Measurements from ENCODE around the gene COPB1. TPM values are rescaled to one million over a fixed set of nuclear protein-coding genes. Genes with fewer than 3 reads are reported as not detected.

COPB1 gene
- total RNA-seq, 1 donor from 2014 or later = 93.9 TPM

GRCh38 chr11:14506532-14506931, 6.9 kb upstream of the COPB1 start:
- Mint-ChIP-seq H3K27me3 (ENCODE audit: low read depth) (no peaks in the 10 kb centered on the region), H3K9me3 (no peaks in the 10 kb centered on the region), H3K4me1 (no peaks in the 10 kb centered on the region), H3K36me3 (ENCODE audit: low read depth) (peaks cover 29% of the 10 kb centered on the region), H3K27ac (ENCODE audit: unreplicated experiment) (no peak overlapping the region), H3K4me3 (peak overlapping the region; percentile 27)
- DNase-seq (ENCODE audit: low read depth, low spot score) = no peak
- TF ChIP-seq CTCF (conservative IDR thresholded peaks at IDR 0.05) = no peak

GRCh38 chr11:14503023-14503422, 3.4 kb upstream of the COPB1 start:
- H3K27me3 Mint-ChIP-seq (ENCODE audit: low read depth) = no peaks in the 10 kb centered on the region
- H3K9me3 Mint-ChIP-seq = no peaks in the 10 kb centered on the region
- TF ChIP-seq CTCF (conservative IDR thresholded peaks at IDR 0.05) = no peak
- DNase-seq (ENCODE audit: low read depth, low spot score) = no peak
- peaks cover 22% of the 10 kb centered on the region for H3K4me1 Mint-ChIP-seq
- H3K36me3 Mint-ChIP-seq (ENCODE audit: low read depth) = peaks cover 19% of the 10 kb centered on the region
- no peak overlapping the region for H3K4me3 Mint-ChIP-seq
- H3K27ac Mint-ChIP-seq (ENCODE audit: unreplicated experiment) = peak overlapping the region; percentile 35

- peaks cover 24% of the 10 kb centered on the region for H3K36me3 Mint-ChIP-seq (ENCODE audit: low read depth)
- peaks cover 31% of the 10 kb centered on the region for H3K4me1 Mint-ChIP-seq
- peaks cover 2% of the 10 kb centered on the region for H3K9me3 Mint-ChIP-seq
- TF ChIP-seq CTCF (conservative IDR thresholded peaks at IDR 0.05) = no peak
- H3K4me3 Mint-ChIP-seq = no peak overlapping the region
- H3K27me3 Mint-ChIP-seq (ENCODE audit: low read depth) = no peaks in the 10 kb centered on the region
- no peak for DNase-seq (ENCODE audit: low read depth, low spot score)
- H3K27ac Mint-ChIP-seq (ENCODE audit: unreplicated experiment) = no peak overlapping the region
Observed at GRCh38 chr11:14502039-14502438, 2.4 kb upstream of the COPB1 start.

- Mint-ChIP-seq H3K27me3 (ENCODE audit: low read depth) (no peaks in the 10 kb centered on the region), H3K27ac (ENCODE audit: unreplicated experiment) (peak overlapping the region; percentile 98), H3K36me3 (ENCODE audit: low read depth) (peaks cover 20% of the 10 kb centered on the region), H3K4me1 (peaks cover 36% of the 10 kb centered on the region), H3K9me3 (peaks cover 2% of the 10 kb centered on the region), H3K4me3 (peak overlapping the region; percentile 99)
- TF ChIP-seq CTCF (conservative IDR thresholded peaks at IDR 0.05) = no peak
- DNase-seq (ENCODE audit: low read depth, low spot score) = no peak
Observed at GRCh38 chr11:14500181-14500651, 605 bp upstream of the COPB1 start.

GRCh38 chr11:14499178-14499559, 442 bp downstream of the COPB1 start:
- no peak for TF ChIP-seq CTCF (conservative IDR thresholded peaks at IDR 0.05)
- Mint-ChIP-seq H3K36me3 (ENCODE audit: low read depth) (peaks cover 24% of the 10 kb centered on the region), H3K27me3 (ENCODE audit: low read depth) (no peaks in the 10 kb centered on the region), H3K4me3 (peak overlapping the region; percentile 99), H3K4me1 (peaks cover 36% of the 10 kb centered on the region), H3K27ac (ENCODE audit: unreplicated experiment) (peak overlapping the region; percentile 82), H3K9me3 (peaks cover 2% of the 10 kb centered on the region)
- peak; percentile 29 for DNase-seq (ENCODE audit: low read depth, low spot score)

GRCh38 chr11:14480716-14481115, 18.9 kb downstream of the COPB1 start:
- Mint-ChIP-seq H3K4me1 (no peaks in the 10 kb centered on the region), H3K4me3 (no peak overlapping the region), H3K27me3 (ENCODE audit: low read depth) (no peaks in the 10 kb centered on the region), H3K9me3 (no peaks in the 10 kb centered on the region), H3K36me3 (ENCODE audit: low read depth) (peaks cover 6% of the 10 kb centered on the region), H3K27ac (ENCODE audit: unreplicated experiment) (no peak overlapping the region)
- DNase-seq (ENCODE audit: low read depth, low spot score) = no peak
- no peak for TF ChIP-seq CTCF (conservative IDR thresholded peaks at IDR 0.05)

All from neural crest cell (in vitro differentiated cells).